NOMO-1 (cell line): ENCODE measurements around the gene SPATA31D1.

Source experiments
- DNase-seq, 2 experiments: peaks; one replicate each; lab custom pipeline; 2025; ENCODE audit not compliant: unreplicated experiment in 2 of 2; lab: John Stamatoyannopoulos, UW

The SPATA31D1 gene

GRCh38 chr9:82020331-82020730, 31.8 kb downstream of the SPATA31D1 start:
- no peak for DNase-seq

DNA sequence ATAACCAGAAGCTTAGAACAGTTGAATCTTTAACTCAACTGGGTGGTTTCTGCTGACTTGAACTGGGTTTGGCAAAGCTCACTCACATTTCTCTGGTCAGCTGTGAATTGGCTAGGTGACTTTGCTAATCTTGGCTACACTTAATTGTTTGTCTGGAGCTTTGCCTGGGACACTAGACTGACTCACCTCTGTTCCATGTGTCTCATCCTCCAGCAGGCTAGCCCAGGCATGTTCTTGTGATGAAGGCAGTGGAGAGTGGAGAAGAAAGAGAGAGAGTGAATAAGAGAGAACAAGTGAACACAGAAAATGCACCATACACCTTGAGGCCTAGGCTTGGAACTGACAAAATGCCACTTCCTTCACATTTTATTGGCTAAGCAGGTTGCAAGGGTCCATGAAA, 32.6 kb downstream of the SPATA31D1 start:
- DNase-seq, result no peak

DNA sequence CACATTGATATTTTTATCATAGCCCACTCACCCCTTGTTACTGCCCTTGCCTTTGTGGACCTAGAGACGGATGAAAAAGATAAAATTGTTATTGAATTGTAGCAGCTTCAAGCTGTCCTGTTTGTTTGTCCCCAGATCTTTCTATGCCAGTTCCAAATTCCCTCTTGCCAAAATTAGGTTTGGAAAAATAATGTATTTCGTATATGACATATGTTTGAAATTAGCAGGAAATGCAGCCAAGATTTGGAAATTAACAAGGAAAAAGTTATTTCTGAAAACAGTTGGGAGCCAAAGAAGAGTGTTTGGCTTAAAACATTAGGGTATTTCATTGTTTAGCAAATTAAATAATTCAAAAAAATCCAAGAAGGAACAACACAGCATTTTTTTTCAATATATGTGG, 33.5 kb downstream of the SPATA31D1 start:
- DNase-seq, result no peak

DNA sequence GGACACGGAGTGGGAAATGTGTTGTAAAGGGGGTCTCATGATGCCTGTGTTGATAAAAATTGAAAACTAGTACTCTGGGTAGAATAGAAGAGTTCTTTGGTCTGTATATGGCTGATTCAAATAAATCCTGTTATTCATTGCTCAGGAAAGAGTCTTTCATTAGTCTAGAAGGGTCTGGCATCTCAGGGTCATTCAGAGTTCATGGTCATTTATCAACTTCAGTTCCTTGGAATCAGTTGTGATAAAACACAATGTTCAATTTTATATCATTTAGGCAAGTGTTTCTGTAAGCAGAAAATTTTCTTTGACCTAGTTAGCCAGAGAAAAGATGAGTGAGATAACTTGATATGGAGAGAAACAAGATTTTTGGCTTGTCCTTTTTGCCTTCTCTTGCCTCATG, 36.3 kb downstream of the SPATA31D1 start:
- no peak for DNase-seq

GRCh38 chr9:82031538-82032280, 43.1 kb downstream of the SPATA31D1 start:
- no peak for DNase-seq

- DNase-seq, result no peak
Measured at GRCh38 chr9:82034956-82035731, 46.6 kb downstream of the SPATA31D1 start.

DNA sequence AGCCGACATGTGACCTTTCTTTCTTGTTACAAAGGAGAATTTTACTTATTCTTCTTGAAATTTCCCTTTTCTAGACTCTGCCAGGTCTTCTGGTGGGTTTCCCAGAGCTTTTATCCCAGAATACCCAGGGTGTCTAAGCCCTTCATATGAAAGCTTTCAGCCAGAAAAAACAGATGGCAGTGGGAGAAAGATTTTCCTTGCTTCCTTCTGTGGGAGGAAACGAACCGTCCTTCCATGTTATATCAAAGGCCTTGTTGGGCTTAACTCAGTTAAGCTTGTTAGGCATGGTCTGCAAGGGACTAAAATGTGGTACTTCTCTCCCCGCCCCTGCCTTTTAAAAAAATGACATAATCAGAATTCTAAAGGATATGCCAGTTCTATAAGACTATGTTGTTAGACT, 47.5 kb downstream of the SPATA31D1 start:
- no peak for DNase-seq

DNA sequence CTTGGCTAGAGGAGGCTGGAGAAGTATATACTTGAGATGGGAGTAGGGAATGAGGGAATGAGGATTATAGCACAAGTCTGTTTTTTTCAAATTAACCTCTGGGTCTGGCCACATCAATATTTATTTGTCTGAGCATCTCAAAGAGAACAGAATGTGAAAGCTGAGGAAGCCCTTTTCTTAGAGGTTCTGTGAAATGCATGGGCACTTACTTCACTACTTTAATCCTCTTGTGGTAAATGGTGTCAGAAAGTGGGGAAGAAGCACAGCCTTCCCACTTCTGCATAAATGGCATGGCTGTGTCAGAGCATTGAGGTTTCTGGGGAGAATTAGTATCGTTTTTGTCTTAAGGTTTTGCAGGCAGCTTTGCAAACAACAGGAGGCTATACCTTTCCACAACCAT, 48.6 kb downstream of the SPATA31D1 start:
- DNase-seq, result no peak

DNA sequence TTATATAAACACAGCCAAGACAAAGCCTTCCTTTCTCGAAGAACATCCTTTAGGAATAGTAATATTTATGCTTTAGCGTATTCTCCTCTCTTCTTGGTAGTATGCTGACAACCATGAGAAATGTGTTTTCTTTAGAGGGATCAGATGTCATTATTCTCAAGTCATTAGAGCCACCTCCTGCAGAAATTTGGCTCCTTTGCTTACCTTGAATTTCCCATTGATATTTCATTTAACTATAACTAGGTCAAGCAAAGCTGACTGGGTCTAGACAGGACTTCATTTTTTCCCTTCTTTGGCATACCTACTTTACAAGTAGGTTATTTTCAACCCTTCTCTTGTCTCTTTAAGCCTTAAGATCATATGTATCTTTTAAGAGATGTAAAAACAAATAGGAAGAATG, 50.3 kb downstream of the SPATA31D1 start:
- no peak for DNase-seq
